ENCODE results near the gene SLC19A1.

Gene SLC19A1

GRCh38 chr21:45481977-45482898 lies 60.0 kb downstream of the SLC19A1 start:
- Histone ChIP-seq H3K9me3 (ENCODE audit: insufficient read depth, low read depth, low read length) (no peaks in the 10 kb centered on the region), H3K9ac (ENCODE audit: low read depth, low read length) (no peak overlapping the region), H3K27me3 (ENCODE audit: insufficient read depth, low read length) (no peaks in the 10 kb centered on the region), H3K4me3 (ENCODE audit: low read length) (no peak overlapping the region), H3K27ac (ENCODE audit: low read length) (no peak overlapping the region), H3K4me1 (ENCODE audit: insufficient read depth, low read length) (no peaks in the 10 kb centered on the region), H3K36me3 (ENCODE audit: insufficient read depth, low read depth, low read length) (peaks cover 67% of the 10 kb centered on the region)

GRCh38 chr21:45481566-45481965 lies 60.7 kb downstream of the SLC19A1 start:
- Histone ChIP-seq H3K36me3 (ENCODE audit: insufficient read depth, low read depth, low read length) (peaks cover 67% of the 10 kb centered on the region), H3K9me3 (ENCODE audit: insufficient read depth, low read depth, low read length) (no peaks in the 10 kb centered on the region), H3K27me3 (ENCODE audit: insufficient read depth, low read length) (no peaks in the 10 kb centered on the region), H3K27ac (ENCODE audit: low read length) (no peak overlapping the region), H3K4me3 (ENCODE audit: low read length) (no peak overlapping the region), H3K4me1 (ENCODE audit: insufficient read depth, low read length) (no peaks in the 10 kb centered on the region), H3K9ac (ENCODE audit: low read depth, low read length) (no peak overlapping the region)

GRCh38 chr21:45480701-45481500 lies 61.3 kb downstream of the SLC19A1 start:
- no peak overlapping the region for H3K9ac ChIP-seq (ENCODE audit: low read depth, low read length)
- no peaks in the 10 kb centered on the region for H3K4me1 ChIP-seq (ENCODE audit: insufficient read depth, low read length)
- no peak overlapping the region for H3K4me3 ChIP-seq (ENCODE audit: low read length)
- peaks cover 74% of the 10 kb centered on the region for H3K36me3 ChIP-seq (ENCODE audit: insufficient read depth, low read depth, low read length)
- H3K9me3 ChIP-seq (ENCODE audit: insufficient read depth, low read depth, low read length) = no peaks in the 10 kb centered on the region
- H3K27ac ChIP-seq (ENCODE audit: low read length) = no peak overlapping the region
- no peaks in the 10 kb centered on the region for H3K27me3 ChIP-seq (ENCODE audit: insufficient read depth, low read length)

GRCh38 chr21:45479691-45480675 lies 62.3 kb downstream of the SLC19A1 start:
- H3K4me1 ChIP-seq (ENCODE audit: insufficient read depth, low read length) = no peaks in the 10 kb centered on the region
- peaks cover 83% of the 10 kb centered on the region for H3K36me3 ChIP-seq (ENCODE audit: insufficient read depth, low read depth, low read length)
- no peak overlapping the region for H3K4me3 ChIP-seq (ENCODE audit: low read length)
- no peaks in the 10 kb centered on the region for H3K27me3 ChIP-seq (ENCODE audit: insufficient read depth, low read length)
- H3K9me3 ChIP-seq (ENCODE audit: insufficient read depth, low read depth, low read length) = no peaks in the 10 kb centered on the region
- no peak overlapping the region for H3K27ac ChIP-seq (ENCODE audit: low read length)
- no peak overlapping the region for H3K9ac ChIP-seq (ENCODE audit: low read depth, low read length)

GRCh38 chr21:45478816-45479669 lies 63.2 kb downstream of the SLC19A1 start:
- Histone ChIP-seq H3K9me3 (ENCODE audit: insufficient read depth, low read depth, low read length) (no peaks in the 10 kb centered on the region), H3K9ac (ENCODE audit: low read depth, low read length) (no peak overlapping the region), H3K4me1 (ENCODE audit: insufficient read depth, low read length) (no peaks in the 10 kb centered on the region), H3K4me3 (ENCODE audit: low read length) (no peak overlapping the region), H3K27ac (ENCODE audit: low read length) (no peak overlapping the region), H3K36me3 (ENCODE audit: insufficient read depth, low read depth, low read length) (peaks cover 84% of the 10 kb centered on the region), H3K27me3 (ENCODE audit: insufficient read depth, low read length) (no peaks in the 10 kb centered on the region)

GRCh38 chr21:45478115-45478801 lies 64.0 kb downstream of the SLC19A1 start:
- Histone ChIP-seq H3K4me3 (ENCODE audit: low read length) (no peak overlapping the region), H3K9ac (ENCODE audit: low read depth, low read length) (no peak overlapping the region), H3K36me3 (ENCODE audit: insufficient read depth, low read depth, low read length) (peaks cover 84% of the 10 kb centered on the region), H3K9me3 (ENCODE audit: insufficient read depth, low read depth, low read length) (no peaks in the 10 kb centered on the region), H3K27ac (ENCODE audit: low read length) (no peak overlapping the region), H3K4me1 (ENCODE audit: insufficient read depth, low read length) (no peaks in the 10 kb centered on the region), H3K27me3 (ENCODE audit: insufficient read depth, low read length) (no peaks in the 10 kb centered on the region)

GRCh38 chr21:45477176-45478114 lies 64.8 kb downstream of the SLC19A1 start:
- H3K27me3 ChIP-seq (ENCODE audit: insufficient read depth, low read length) = no peaks in the 10 kb centered on the region
- peaks cover 80% of the 10 kb centered on the region for H3K36me3 ChIP-seq (ENCODE audit: insufficient read depth, low read depth, low read length)
- H3K4me1 ChIP-seq (ENCODE audit: insufficient read depth, low read length) = no peaks in the 10 kb centered on the region
- H3K9ac ChIP-seq (ENCODE audit: low read depth, low read length) = no peak overlapping the region
- no peaks in the 10 kb centered on the region for H3K9me3 ChIP-seq (ENCODE audit: insufficient read depth, low read depth, low read length)
- no peak overlapping the region for H3K4me3 ChIP-seq (ENCODE audit: low read length)
- H3K27ac ChIP-seq (ENCODE audit: low read length) = no peak overlapping the region

GRCh38 chr21:45476582-45476981 lies 65.7 kb downstream of the SLC19A1 start:
- H3K4me3 ChIP-seq (ENCODE audit: low read length) = no peak overlapping the region
- H3K36me3 ChIP-seq (ENCODE audit: insufficient read depth, low read depth, low read length) = peaks cover 72% of the 10 kb centered on the region
- H3K4me1 ChIP-seq (ENCODE audit: insufficient read depth, low read length) = no peaks in the 10 kb centered on the region
- H3K27me3 ChIP-seq (ENCODE audit: insufficient read depth, low read length) = no peaks in the 10 kb centered on the region
- H3K9ac ChIP-seq (ENCODE audit: low read depth, low read length) = no peak overlapping the region
- H3K9me3 ChIP-seq (ENCODE audit: insufficient read depth, low read depth, low read length) = no peaks in the 10 kb centered on the region
- H3K27ac ChIP-seq (ENCODE audit: low read length) = no peak overlapping the region

- Histone ChIP-seq H3K4me1 (ENCODE audit: insufficient read depth, low read length) (no peaks in the 10 kb centered on the region), H3K9me3 (ENCODE audit: insufficient read depth, low read depth, low read length) (no peaks in the 10 kb centered on the region), H3K27ac (ENCODE audit: low read length) (no peak overlapping the region), H3K9ac (ENCODE audit: low read depth, low read length) (no peak overlapping the region), H3K27me3 (ENCODE audit: insufficient read depth, low read length) (no peaks in the 10 kb centered on the region), H3K4me3 (ENCODE audit: low read length) (no peak overlapping the region), H3K36me3 (ENCODE audit: insufficient read depth, low read depth, low read length) (peaks cover 66% of the 10 kb centered on the region)
Measured at GRCh38 chr21:45475797-45476570, 66.3 kb downstream of the SLC19A1 start.

Measured in iPS-20b (cell line).